Calu3 (cell line): ENCODE results near the gene SERHL2. TPM values are rescaled to one million over a fixed set of nuclear protein-coding genes. Genes with fewer than 3 reads are reported as not detected.
"Not testable (repeated sequence)": the region's sequence is repeated elsewhere in the genome, so short reads cannot be mapped to it uniquely, and the experiment has no call there.

Source experiments
- BruUV-seq: library from RNA; stranded (reverse); fragments of 400-500 nt; replicated peaks from 2 replicates; lab custom pipeline; 2021; lab: Mats Ljungman, UMichigan
- CTCF ChIA-PET: fragments of 300-600 bp; sonication (Branson Sonifier 250); formaldehyde crosslinking; loops from one replicate; lab custom pipeline; 2022; ENCODE audit warnings: antibody characterized with exemption; lab: Charles Lee
- DNase-seq: peaks from one replicate; pipeline ENCODE4 v3.0.0; 2022
- H3K27ac Mint-ChIP-seq: one replicate; pipeline ENCODE4 v1.8.0; 2022; ENCODE audit warnings: mixed read lengths; ENCODE audit not compliant: unreplicated experiment
- H3K27me3 Mint-ChIP-seq: one replicate; pipeline ENCODE4 v1.8.0; 2022; ENCODE audit warnings: mixed read lengths; ENCODE audit not compliant: unreplicated experiment
- H3K36me3 Mint-ChIP-seq: one replicate; pipeline ENCODE4 v1.8.0; 2022; ENCODE audit warnings: mild to moderate bottlenecking, moderate library complexity, mixed read lengths; ENCODE audit not compliant: insufficient read depth, unreplicated experiment
- H3K4me1 Mint-ChIP-seq: one replicate; pipeline ENCODE4 v1.8.0; 2022; ENCODE audit warnings: mild to moderate bottlenecking, low read depth, mixed read lengths; ENCODE audit not compliant: unreplicated experiment
- H3K4me3 Mint-ChIP-seq: one replicate; pipeline ENCODE4 v1.8.0; 2022; ENCODE audit warnings: mild to moderate bottlenecking, low read depth, moderate library complexity, mixed read lengths; ENCODE audit not compliant: unreplicated experiment
- H3K9me3 Mint-ChIP-seq: one replicate; pipeline ENCODE4 v1.8.0; 2022; ENCODE audit warnings: low read depth, mixed read lengths; ENCODE audit not compliant: unreplicated experiment
- intact Hi-C: fragments of 100-400 bp; cut with micrococcal nuclease; formaldehyde crosslinking; loops from one replicate; pipeline ENCODE4 v1.10.0; 2022; ENCODE audit not compliant: unreplicated experiment
- total RNA-seq: library from RNA; stranded (reverse); gene quantifications from 2 replicates; pipeline ENCODE4 v1.2.3, GENCODE V29; 2022
- TF ChIP-seq, protein P1 (sequence below): fragments of 200-600 bp; IDR thresholded peaks from one replicate; pipeline ENCODE4 v1.8.0; 2022; ENCODE audit warnings: antibody characterized with exemption; ENCODE audit not compliant: unreplicated experiment

The SERHL2 gene
- total RNA-seq, 1 experiment from 2014 or later, result 0.45 TPM

- TF ChIP-seq, protein P1, sequence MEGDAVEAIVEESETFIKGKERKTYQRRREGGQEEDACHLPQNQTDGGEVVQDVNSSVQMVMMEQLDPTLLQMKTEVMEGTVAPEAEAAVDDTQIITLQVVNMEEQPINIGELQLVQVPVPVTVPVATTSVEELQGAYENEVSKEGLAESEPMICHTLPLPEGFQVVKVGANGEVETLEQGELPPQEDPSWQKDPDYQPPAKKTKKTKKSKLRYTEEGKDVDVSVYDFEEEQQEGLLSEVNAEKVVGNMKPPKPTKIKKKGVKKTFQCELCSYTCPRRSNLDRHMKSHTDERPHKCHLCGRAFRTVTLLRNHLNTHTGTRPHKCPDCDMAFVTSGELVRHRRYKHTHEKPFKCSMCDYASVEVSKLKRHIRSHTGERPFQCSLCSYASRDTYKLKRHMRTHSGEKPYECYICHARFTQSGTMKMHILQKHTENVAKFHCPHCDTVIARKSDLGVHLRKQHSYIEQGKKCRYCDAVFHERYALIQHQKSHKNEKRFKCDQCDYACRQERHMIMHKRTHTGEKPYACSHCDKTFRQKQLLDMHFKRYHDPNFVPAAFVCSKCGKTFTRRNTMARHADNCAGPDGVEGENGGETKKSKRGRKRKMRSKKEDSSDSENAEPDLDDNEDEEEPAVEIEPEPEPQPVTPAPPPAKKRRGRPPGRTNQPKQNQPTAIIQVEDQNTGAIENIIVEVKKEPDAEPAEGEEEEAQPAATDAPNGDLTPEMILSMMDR, result no peak
- H3K27ac Mint-ChIP-seq, result no peak overlapping the region
- no peak overlapping the region for H3K4me3 Mint-ChIP-seq
- CTCF ChIA-PET, result interaction anchor here (0.6 kb wide), 1 partner anchor 68 kb away, joined by 3 read pairs; no protein-coding TSS in a partner anchor
- H3K9me3 Mint-ChIP-seq, result no peaks in the 10 kb centered on the region
- DNase-seq, result no peak
- no peaks in the 10 kb centered on the region for H3K27me3 Mint-ChIP-seq
- peaks cover 9% of the 10 kb centered on the region for H3K4me1 Mint-ChIP-seq
- H3K36me3 Mint-ChIP-seq, result peaks cover 13% of the 10 kb centered on the region
- no TSS peak for BruUV-seq
- intact Hi-C loops, result no loop called here
Observed at GRCh38 chr22:42536166-42536565, 17.6 kb upstream of the SERHL2 start.

- H3K27ac Mint-ChIP-seq, H3K4me3 Mint-ChIP-seq, intact Hi-C loops, DNase-seq, H3K4me1 Mint-ChIP-seq, H3K27me3 Mint-ChIP-seq, H3K9me3 Mint-ChIP-seq, CTCF ChIA-PET, BruUV-seq: not testable (repeated sequence)
- H3K36me3 Mint-ChIP-seq, result peaks cover 13% of the 10 kb centered on the region
Observed at GRCh38 chr22:42536634-42537033, 17.1 kb upstream of the SERHL2 start.

DNA sequence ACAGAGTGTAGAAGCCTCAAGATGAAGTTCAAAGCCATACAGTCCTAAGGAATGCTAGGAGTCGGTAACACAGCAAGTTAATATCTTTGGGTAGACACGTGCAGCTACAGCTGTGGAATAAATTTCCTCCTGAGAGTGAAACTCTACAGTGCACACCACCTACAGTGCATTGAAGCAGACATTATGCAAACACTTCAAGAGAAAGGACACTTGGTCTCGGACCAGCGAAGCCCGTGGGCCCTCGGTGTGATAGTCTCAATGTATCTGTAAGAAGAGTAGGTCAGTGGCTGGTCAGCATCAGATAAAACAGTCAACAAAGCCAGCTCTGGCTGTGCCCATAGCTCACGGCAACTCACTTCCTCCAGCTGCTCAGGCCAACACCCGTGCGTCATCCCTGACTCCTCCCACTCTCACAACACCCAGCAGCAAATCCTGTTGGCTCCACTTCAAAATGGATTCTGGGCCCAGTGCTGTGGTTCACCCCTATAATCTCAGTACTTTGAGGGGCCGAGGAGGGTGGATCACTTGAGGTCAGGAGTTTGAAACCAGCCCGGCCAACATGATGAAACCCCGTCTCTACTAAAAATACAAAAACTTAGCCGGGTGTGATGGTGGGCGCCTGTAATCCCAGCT lies 16.4 kb upstream of the SERHL2 start:
- H3K4me3 Mint-ChIP-seq, BruUV-seq, H3K27ac Mint-ChIP-seq, DNase-seq, H3K27me3 Mint-ChIP-seq, intact Hi-C loops, H3K4me1 Mint-ChIP-seq, H3K9me3 Mint-ChIP-seq: not testable (repeated sequence)
- peaks cover 13% of the 10 kb centered on the region for H3K36me3 Mint-ChIP-seq
- CTCF ChIA-PET, result interaction anchor here (0.6 kb wide), 1 partner anchor 16 kb away, joined by 10 read pairs; no protein-coding TSS in a partner anchor

DNA sequence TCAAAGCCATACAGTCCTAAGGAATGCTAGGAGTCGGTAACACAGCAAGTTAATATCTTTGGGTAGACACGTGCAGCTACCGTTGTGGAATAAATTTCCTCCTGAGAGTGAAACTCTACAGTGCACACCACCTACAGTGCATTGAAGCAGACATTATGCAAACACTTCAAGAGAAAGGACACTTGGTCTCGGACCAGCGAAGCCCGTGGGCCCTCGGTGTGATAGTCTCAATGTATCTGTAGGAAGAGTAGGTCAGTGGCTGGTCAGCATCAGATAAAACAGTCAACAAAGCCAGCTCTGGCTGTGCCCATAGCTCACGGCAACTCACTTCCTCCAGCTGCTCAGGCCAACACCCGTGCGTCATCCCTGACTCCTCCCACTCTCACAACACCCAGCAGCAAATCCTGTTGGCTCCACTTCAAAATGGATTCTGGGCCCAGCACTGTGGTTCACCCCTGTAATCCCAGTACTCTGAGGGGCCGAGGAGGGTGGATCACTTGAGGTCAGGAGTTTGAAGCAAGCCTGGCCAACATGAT lies 14.5 kb upstream of the SERHL2 start:
- H3K4me1 Mint-ChIP-seq, H3K4me3 Mint-ChIP-seq, H3K27ac Mint-ChIP-seq, intact Hi-C loops, H3K27me3 Mint-ChIP-seq, H3K36me3 Mint-ChIP-seq, H3K9me3 Mint-ChIP-seq, DNase-seq, BruUV-seq: not testable (repeated sequence)
- CTCF ChIA-PET, result interaction anchor here (0.6 kb wide), 2 partner anchors 8 to 197 kb away, joined by 3 to 5 read pairs; no protein-coding TSS in a partner anchor

- Mint-ChIP-seq H3K27ac (no peak overlapping the region), H3K4me3 (no peak overlapping the region), H3K27me3 (peaks cover 24% of the 10 kb centered on the region), H3K36me3 (peaks cover 4% of the 10 kb centered on the region), H3K4me1 (no peaks in the 10 kb centered on the region), H3K9me3 (no peaks in the 10 kb centered on the region)
- TF ChIP-seq, protein P1, result no peak
- intact Hi-C loops, result no loop called here
- no peak for DNase-seq
- BruUV-seq, result no TSS peak
- CTCF ChIA-PET, result interaction anchor here (0.6 to 0.7 kb wide), 2 partner anchors 48 to 249 kb away, joined by 3 to 4 read pairs; no protein-coding TSS in a partner anchor
Observed at GRCh38 chr22:42544686-42545085, 9.1 kb upstream of the SERHL2 start.
